Stomach (tissue), 9 donors: ENCODE results near the gene DHPS. TPM values are rescaled to one million over a fixed set of nuclear protein-coding genes. Genes with fewer than 3 reads are reported as not detected.
"Not testable (repeated sequence)": the region's sequence is repeated elsewhere in the genome, so short reads cannot be mapped to it uniquely, and the experiment has no call there.

Source experiments
- DNase-seq, 2 donors: peaks; one replicate each; pipeline versions ENCODE4 v3.0.0 to v3.0.0-alpha.2; 2013 to 2019
- H3K27ac ChIP-seq, 5 donors: fragments of 200-600 bp in 4 of 5; sonication (generic) in 4 of 5; one replicate each; pipeline ENCODE4 v1.5.1; 2013 to 2019; ENCODE audit warnings: mild to moderate bottlenecking in 1 of 5, moderate library complexity in 1 of 5
- H3K27me3 ChIP-seq, 3 donors: fragments of 200-600 bp; sonication (generic); one replicate each; pipeline ENCODE4 v1.5.1; 2017 to 2019; ENCODE audit warnings: mixed run types in 1 of 3
- H3K36me3 ChIP-seq, 4 donors: fragments of 200-600 bp; sonication (generic); 1 replicate in 3 of 4; 2 replicates in 1 of 4; pipeline ENCODE4 v1.5.1; 2016 to 2019
- H3K4me1 ChIP-seq, 4 donors: fragments of 200-600 bp; sonication (generic); one replicate each; pipeline ENCODE4 v1.5.1; 2016 to 2019
- H3K4me3 ChIP-seq, 4 donors: fragments of 200-600 bp; sonication (generic) in 3 of 4; one replicate each; pipeline ENCODE4 v1.5.1; 2016 to 2019; ENCODE audit warnings: mild to moderate bottlenecking in 1 of 4
- H3K9me3 ChIP-seq, 4 donors: fragments of 200-600 bp; sonication (generic); one replicate each; pipeline ENCODE4 v1.5.1; 2016 to 2019
- EP300 ChIP-seq: sonication (generic); formaldehyde crosslinking; IDR thresholded peaks from one replicate; pipeline ENCODE4 v1.6.1; 2017; ENCODE audit warnings: antibody characterized with exemption
- POLR2A ChIP-seq, 4 donors: fragments of 450-650 bp; IDR thresholded peaks; one replicate each; pipeline ENCODE4 v1.6.1; 2016; ENCODE audit warnings: antibody characterized with exemption in 4 of 4, control low read depth in 2 of 4, mild to moderate bottlenecking in 1 of 4, moderate library complexity in 1 of 4
- POLR2AphosphoS5 ChIP-seq, 3 donors: sonication (generic); formaldehyde crosslinking; IDR thresholded peaks; one replicate each; pipeline ENCODE4 v1.6.1; 2016; ENCODE audit warnings: antibody characterized with exemption in 3 of 3
- WGBS, 5 donors: extraction: QIAGEN DNeasy Blood & Tissue Kit in 3 of 5; methylation state at CpG; one replicate each; pipeline versions ENCODE4 v1.1.5 to v1.1.7; 2013 to 2018; 5-methylcytosine and 5-hydroxymethylcytosine counted together
- intact Hi-C: fragments of 100-400 bp; cut with DNase I; formaldehyde crosslinking; loops from one replicate; pipeline ENCODE4 v1.15.1; 2023; ENCODE audit warnings: low total_unique reads
- polyA plus RNA-seq, 3 donors: library from polyadenylated mRNA; stranded (reverse); fragments of 200-250 nt; gene quantifications; one replicate each; pipeline ENCODE4 v1.2.3, GENCODE V29; 2013
- total RNA-seq, 5 donors: library from RNA; depleted of rRNA; stranded (reverse); fragments of >200 nt; gene quantifications; one replicate each; pipeline versions ENCODE4 v1.1.0 to v1.2.3, GENCODE V29; 2014 to 2016
- TF ChIP-seq, protein P1 (sequence below), 7 experiments: fragments of 450-650 bp in 4 of 7; fragments of 200-600 bp in 3 of 7; sonication (generic) in 3 of 7; IDR thresholded peaks; one replicate each; pipeline ENCODE4 v1.5.1; 2016 to 2019; ENCODE audit warnings: antibody characterized with exemption in 7 of 7, control low read depth in 2 of 7, mild to moderate bottlenecking in 1 of 7
- donor health status: healthy with polysubstance abuse.
- donor health status: Bipolar disorder and iron deficiency.
- donor health status: healthy.

Gene DHPS
- total and polyA plus RNA-seq, 8 donors, result 51.7 to 287 (median 75.5) TPM

DNA sequence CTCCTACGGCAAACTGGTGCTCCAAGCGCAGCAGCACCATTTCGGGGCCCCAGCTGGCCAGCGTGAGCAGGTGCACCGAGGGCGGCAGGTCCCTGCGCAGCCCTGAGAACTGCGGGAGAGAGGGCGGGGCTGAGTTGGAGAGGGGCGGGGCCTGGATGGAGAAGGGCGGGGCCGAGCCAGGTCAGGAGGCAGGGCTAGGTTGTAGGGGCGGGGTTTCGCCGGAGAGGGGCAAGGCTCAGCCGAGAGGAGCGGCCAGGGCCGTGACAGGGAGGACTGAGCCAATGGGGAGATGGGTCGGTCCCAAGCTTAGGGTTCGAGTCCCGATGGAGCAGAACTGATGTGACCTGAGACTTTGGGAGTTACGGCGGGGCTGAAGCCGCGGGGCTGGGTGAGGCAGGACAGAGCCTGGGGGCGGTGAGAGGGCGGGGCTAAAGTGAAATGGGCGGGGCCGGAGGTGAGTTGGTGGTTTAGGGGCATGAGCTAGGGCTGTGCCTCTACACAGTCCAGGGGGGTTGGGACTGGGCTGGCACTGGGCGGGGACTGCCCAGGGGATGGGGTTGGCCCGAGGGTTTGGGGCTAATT lies 34.1 kb downstream of the DHPS start:
- no peak for TF ChIP-seq POLR2AphosphoS5 (IDR thresholded peaks at IDR 0.05)
- Histone ChIP-seq H3K27ac (peak overlapping the region in 1 of 5 donors; percentile 34), H3K27me3 (no peaks in the 10 kb centered on the region), H3K36me3 (peaks cover 0 to 30% (median 14%) of the 10 kb centered on the region in 4 donors), H3K9me3 (no peaks in the 10 kb centered on the region), H3K4me3 (peak overlapping the region; percentile 41 to 48 (median 44)), H3K4me1 (peaks cover 10 to 19% (median 17%) of the 10 kb centered on the region in 4 donors)
- intact Hi-C loops, result no loop called here
- DNase-seq, result peak; percentile 82 to 90
- WGBS, 5 donors, result 6 to 16% (median 14%) methylated on average over 24 to 31 of the region's 31 CpGs

DNA sequence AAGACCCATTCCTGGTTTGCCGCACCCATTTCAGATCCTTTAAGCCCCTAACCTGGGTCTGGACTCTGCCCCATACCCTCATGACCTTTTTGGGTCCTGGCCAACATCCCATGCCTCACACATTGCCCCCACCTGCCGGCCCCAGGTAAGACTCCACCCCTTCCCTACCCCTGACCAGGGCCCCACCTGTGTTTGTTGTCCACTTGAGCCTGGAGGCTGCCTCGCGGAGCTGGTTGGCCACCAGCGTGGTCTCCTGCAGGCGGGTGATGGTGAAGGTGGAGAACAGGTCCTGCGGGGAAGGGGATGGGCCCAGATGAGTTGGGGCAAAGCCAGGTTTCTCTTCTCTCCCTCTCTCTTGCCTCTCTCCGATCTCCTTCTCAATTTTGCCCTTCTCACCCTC lies 34.6 kb downstream of the DHPS start:
- Histone ChIP-seq H3K4me1 (peaks cover 10 to 19% (median 17%) of the 10 kb centered on the region in 4 donors), H3K27ac (peak overlapping the region in 1 of 5 donors; percentile 34), H3K9me3 (no peaks in the 10 kb centered on the region), H3K27me3 (no peaks in the 10 kb centered on the region), H3K36me3 (peaks cover 0 to 27% (median 9%) of the 10 kb centered on the region in 4 donors), H3K4me3 (peak overlapping the region; percentile 41 to 48 (median 44))
- 43 to 61% (median 51%) methylated on average over 8 of the region's 8 CpGs for WGBS, 5 donors
- no peak for DNase-seq
- intact Hi-C loops, result no loop called here
- TF ChIP-seq POLR2A (IDR thresholded peaks at IDR 0.05), result no peak
- no peak for TF ChIP-seq EP300
- TF ChIP-seq, protein P1, sequence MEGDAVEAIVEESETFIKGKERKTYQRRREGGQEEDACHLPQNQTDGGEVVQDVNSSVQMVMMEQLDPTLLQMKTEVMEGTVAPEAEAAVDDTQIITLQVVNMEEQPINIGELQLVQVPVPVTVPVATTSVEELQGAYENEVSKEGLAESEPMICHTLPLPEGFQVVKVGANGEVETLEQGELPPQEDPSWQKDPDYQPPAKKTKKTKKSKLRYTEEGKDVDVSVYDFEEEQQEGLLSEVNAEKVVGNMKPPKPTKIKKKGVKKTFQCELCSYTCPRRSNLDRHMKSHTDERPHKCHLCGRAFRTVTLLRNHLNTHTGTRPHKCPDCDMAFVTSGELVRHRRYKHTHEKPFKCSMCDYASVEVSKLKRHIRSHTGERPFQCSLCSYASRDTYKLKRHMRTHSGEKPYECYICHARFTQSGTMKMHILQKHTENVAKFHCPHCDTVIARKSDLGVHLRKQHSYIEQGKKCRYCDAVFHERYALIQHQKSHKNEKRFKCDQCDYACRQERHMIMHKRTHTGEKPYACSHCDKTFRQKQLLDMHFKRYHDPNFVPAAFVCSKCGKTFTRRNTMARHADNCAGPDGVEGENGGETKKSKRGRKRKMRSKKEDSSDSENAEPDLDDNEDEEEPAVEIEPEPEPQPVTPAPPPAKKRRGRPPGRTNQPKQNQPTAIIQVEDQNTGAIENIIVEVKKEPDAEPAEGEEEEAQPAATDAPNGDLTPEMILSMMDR (IDR thresholded peaks at IDR 0.05), result no peak
- TF ChIP-seq POLR2AphosphoS5 (IDR thresholded peaks at IDR 0.05), result no peak

DNA sequence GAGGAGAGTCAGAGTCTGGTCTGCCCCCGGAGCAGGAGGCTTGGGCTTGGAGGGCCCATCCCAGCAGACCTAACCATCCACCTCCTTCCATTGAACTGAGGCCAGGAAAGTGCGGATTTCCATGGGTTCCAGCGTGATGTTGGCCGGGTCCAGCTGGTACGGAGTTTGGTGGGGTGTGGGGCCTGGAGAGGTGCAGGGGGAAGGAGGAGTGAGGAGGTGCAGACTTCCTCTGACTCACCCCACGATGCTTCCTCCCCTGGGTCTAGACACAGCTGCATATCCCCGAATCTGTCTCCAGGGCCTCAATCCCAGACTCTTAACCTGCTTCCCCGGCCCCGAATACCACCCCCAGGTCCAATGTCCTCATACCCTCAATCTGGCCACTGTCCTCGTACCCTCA lies 35.1 kb downstream of the DHPS start:
- Histone ChIP-seq H3K9me3 (no peaks in the 10 kb centered on the region), H3K4me1 (peaks cover 10 to 19% (median 17%) of the 10 kb centered on the region in 4 donors), H3K27me3 (no peaks in the 10 kb centered on the region), H3K27ac (no peak overlapping the region), H3K36me3 (peaks cover 0 to 22% (median 4%) of the 10 kb centered on the region in 4 donors), H3K4me3 (no peak overlapping the region)
- TF ChIP-seq EP300, result no peak
- TF ChIP-seq POLR2A (IDR thresholded peaks at IDR 0.05), result no peak
- TF ChIP-seq POLR2AphosphoS5 (IDR thresholded peaks at IDR 0.05), result no peak
- TF ChIP-seq, protein P1 (IDR thresholded peaks at IDR 0.05), result no peak
- intact Hi-C loops, result no loop called here
- DNase-seq, result no peak
- WGBS, 5 donors, result 88 to 94% (median 90%) methylated on average over 10 of the region's 10 CpGs

DNA sequence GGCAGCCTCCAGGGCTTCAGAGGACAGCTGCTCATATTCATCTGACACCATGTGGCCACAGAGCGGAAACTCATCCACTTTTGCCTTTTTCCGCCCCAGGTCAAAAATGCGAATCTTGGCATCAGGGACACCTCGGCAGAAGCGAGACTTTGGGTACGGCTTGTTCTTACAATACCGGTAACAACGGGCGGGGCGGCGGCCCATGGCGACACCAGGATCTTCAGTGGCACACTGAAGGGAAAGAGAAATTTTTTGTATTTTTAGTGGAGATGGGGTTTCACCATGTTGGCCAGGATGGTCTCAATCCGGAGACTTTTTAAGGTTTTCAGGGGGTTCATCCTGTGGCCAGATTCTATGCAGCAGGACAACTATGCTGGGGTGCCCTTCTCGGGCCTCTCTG lies 38.0 kb downstream of the DHPS start:
- H3K4me3 ChIP-seq, intact Hi-C loops, DNase-seq, H3K9me3 ChIP-seq, H3K27me3 ChIP-seq, H3K27ac ChIP-seq: not testable (repeated sequence)
- H3K36me3 ChIP-seq, result peaks cover 0 to 11% (median 0%) of the 10 kb centered on the region in 4 donors
- peaks cover 20 to 31% (median 27%) of the 10 kb centered on the region in 4 donors for H3K4me1 ChIP-seq
- 93 to 95% (median 93%) methylated on average over 14 of the region's 14 CpGs for WGBS, 5 donors

DNA sequence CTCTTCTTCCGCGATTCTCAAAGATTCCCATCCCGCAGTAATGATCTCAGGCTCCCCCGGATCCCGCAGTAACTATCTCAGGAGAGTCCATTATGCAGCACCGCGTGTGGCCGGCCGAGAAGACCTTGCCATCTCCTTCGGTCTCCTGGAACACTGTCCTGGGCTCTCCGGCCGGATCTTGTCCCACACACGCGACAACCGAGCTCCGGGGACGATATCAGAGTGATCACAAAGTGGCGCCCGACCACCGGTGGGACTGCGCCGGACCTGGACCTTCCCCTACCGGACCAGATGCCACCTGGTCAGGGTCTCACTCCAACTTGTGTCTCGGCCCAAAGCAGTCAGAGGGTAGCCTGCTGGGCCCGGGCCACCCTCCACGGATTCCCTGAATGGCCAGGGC lies 39.2 kb downstream of the DHPS start:
- DNase-seq, result no peak
- TF ChIP-seq, protein P1 (IDR thresholded peaks at IDR 0.05), result no peak
- no peak for TF ChIP-seq POLR2A (IDR thresholded peaks at IDR 0.05)
- no peak overlapping the region for H3K4me3 ChIP-seq
- intact Hi-C loops, result no loop called here
- H3K27ac ChIP-seq, result no peak overlapping the region
- peaks cover 10 to 19% (median 15%) of the 10 kb centered on the region in 4 donors for H3K4me1 ChIP-seq
- peaks cover 0 to 11% (median 0%) of the 10 kb centered on the region in 4 donors for H3K36me3 ChIP-seq
- H3K27me3 ChIP-seq, result no peaks in the 10 kb centered on the region
- H3K9me3 ChIP-seq, result no peaks in the 10 kb centered on the region
- 89 to 95% (median 93%) methylated on average over 21 to 26 of the region's 26 CpGs for WGBS, 5 donors
